NCI-H2107 treated with DMSO at 0.1 percent for 48 hours (cell line): Measurements from ENCODE around the gene FSTL3.

Experiments
- DNase-seq: peaks from one replicate; lab custom pipeline; 2025; ENCODE audit not compliant: unreplicated experiment; lab: John Stamatoyannopoulos, UW

Gene FSTL3

DNA sequence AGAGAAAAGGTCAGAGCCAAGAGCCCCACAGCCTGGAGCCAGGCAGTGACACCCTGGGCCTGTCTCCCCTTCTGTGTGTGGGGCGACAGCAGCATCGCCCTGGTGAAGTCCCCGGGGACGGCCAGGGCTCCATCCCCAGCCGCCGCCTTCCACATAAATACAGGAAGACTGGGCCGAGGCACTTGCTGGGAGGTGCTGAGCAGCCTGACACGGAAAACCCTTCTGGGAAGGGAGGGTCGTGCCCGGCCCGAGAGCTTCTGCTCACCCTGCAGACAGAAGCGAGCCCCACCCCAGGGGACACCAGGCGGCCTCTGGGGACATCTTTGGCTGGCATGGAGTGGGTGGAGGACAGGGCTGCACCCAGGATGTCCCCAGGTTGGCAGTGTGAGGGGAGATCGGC, 31.4 kb upstream of the FSTL3 start:
- DNase-seq: no peak

DNA sequence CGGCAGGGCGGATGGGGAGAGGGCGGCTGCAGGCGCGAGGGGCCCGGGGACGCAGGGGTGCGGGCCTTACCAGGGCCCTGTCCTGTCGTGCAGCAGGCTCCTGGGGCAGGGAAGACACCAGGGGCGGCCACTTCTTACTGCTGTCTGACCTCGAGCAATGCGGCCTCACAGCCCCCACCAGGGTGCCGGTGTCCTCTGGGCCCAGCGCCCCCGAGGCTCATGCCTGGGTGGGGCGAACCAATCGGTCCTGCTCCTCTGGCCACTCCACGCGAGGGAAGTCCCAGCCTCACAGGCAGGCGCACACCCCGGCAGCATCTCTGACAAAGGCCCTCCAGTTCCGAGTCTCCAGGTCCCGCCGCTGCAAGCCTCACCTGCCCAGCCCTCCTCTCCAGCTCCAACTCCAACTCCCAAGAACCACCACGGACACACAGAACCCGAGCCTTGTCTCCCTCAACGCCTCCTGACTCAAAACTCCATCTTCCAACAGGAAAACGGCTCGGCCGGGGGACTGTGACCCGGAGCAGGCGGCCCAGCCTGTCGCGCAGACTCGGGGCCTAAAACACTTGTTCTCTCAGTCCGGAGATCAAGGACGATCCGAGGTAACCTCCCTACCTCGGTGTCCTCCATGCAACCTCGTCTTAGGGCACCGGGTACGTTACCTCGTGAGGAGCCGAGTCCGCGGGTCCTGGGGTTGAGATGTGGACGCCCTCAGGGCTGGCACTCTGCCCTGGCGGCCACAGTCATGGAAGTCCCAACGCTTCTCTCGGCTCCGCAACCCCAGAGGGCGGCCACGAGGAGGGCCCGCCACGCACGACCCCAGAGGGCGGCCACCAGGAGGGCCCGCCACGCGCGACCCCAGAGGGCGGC, 30.0 kb upstream of the FSTL3 start:
- DNase-seq: no peak

DNA sequence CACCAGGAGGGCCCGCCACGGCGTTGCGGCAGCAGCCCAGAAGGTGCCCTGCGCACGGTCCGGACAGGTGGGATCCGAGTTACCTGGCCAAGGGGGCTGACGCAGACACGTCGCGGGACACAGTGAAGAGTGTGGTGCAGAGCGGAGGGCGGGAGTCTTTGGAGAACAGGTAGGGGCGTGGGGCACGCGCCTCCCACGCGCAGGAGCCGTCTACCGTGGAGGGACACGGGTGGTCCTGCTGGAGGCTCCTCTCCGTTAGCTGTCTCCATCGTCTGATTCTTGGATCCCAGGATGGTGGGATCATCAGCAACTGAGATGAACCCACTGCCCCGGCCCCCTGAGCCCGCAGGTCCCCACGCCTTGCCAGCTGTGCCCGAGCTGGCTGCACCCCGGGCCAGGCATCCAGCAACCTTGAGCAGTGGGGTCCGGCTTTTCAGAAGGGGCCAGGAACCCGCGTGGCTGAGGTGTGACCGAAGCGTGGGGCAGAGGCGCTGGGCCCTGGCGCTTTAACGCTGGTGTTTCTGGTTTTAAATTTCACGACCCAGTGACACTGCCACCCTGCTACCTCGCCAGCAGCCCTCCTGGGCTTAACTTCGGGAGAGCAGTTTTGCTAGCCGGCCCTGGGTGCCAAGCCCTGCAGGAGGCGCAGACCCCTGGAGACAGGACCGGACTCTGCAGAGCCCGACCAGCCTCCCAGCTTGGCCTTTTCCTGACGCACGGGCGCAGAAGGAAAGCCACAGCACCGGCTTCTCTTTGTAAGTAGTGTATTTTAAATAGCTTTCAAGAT, 29.2 kb upstream of the FSTL3 start:
- no peak for DNase-seq

DNA sequence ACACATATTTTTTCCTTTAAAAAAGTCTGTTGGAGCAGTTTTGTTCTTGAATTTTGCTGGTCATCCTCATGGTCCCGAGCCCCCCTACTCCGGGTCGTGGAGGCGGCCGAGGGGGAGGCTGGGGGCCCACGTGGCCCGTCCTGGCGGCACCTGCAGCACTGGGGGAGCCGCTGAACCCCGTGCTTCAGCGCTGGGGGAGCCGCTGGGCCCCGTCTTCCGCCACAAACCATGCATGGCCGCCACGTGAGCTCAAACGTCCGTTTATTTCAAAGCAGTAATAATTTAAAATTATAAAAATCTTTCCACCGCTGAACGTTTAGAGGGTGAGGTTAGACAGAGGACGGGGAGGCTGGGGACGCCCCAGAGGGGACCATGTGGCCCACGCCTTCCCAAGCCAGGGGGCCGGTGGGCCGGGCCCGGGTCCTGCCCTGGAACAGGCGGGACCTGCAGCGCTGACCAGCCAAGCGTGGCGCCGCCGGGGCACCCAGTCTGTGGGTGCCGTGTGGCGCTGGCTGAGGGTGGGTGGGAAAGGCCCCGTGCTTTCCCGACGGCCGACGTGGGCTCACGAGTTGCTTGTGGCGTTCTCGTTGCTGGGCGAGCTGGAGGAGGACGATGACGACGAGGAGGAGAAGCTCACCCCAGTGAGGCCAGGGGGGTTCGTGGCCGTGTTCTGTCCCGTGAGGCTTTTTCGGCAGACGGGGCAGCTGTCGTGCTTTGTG, 28.5 kb upstream of the FSTL3 start:
- DNase-seq: no peak

DNA sequence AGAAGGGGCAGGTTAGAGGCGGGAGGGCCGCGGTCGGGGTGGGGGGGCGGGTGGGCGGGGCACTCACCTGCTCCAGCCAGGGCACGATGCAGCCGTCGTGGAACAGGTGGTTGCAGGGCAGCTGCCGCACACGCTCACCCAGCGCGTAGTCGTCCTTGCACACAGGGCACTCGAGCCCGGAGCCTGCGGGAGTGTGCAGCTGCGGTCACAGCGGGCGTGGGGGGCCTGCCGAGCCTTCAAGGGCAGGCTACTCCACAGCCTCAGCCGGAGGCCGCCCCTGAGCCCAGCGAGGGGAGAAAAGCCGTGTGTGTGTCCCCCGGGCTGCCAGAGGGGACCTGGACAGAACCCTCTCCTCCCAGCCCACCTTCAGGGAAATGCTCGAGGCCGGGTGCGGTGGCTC, 27.9 kb upstream of the FSTL3 start:
- no peak for DNase-seq

DNA sequence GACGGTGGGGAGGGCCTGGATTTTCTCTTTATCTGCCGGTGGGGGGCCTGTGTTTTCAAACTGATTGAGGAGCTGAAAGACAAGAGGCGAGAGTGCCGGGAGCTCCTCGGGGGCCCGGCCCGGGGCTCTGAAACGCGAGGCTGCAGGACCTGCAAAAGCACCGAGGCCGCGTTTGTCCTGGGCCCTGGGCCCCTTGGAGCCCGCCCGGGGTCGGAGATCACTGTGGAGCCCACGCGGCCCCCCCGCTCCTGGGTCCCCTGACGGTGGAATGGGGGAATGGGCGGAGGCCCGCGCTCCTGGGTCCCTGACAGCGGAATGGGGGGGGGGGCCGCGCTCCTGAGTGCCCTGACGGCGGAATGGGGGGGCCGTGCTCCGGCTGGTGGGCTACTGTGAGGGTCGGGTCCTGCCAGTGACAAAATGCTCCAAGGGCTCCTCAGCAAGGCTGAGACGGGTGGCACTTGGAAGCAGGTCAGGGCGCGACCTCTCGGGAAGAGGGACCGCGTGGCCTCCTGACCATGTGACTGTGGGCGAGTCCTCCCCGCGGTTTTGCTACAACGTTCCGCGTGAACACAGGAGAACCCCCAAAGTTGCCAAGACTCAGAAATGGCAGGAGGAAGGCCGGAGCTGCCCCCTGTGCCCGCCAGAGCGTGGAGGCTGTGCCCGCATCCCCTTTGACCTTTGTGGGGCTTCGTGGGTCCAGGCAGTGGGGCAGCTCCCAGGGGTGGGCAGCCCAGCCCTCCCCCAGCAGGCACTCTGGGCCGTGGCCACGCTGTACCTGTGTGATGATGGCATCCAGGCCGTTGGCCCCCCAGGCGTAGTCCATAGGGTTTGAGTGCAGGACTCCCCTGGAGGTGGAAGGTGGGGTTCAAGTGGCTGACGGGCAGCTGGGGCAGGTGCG, 27.0 kb upstream of the FSTL3 start:
- no peak for DNase-seq

DNA sequence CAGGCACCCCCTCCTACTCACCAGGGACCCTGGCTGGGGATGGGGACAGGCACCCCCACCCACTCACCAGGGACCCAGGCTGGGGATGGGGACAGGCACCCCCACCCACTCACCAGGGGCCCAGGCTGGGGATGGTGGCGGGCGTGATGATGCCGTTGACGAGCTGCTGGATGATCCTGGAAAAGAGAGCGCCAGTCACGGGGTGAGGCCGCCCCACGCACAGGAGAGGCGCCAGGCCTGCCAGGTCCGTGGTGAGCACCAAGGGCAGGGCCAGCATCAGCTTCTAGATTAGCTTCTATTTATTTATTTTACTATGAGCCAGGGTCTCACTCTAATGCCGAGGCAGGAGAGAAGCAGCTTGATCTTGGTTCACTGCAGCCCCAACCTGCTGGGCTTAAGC, 26.1 kb upstream of the FSTL3 start:
- DNase-seq: no peak

DNA sequence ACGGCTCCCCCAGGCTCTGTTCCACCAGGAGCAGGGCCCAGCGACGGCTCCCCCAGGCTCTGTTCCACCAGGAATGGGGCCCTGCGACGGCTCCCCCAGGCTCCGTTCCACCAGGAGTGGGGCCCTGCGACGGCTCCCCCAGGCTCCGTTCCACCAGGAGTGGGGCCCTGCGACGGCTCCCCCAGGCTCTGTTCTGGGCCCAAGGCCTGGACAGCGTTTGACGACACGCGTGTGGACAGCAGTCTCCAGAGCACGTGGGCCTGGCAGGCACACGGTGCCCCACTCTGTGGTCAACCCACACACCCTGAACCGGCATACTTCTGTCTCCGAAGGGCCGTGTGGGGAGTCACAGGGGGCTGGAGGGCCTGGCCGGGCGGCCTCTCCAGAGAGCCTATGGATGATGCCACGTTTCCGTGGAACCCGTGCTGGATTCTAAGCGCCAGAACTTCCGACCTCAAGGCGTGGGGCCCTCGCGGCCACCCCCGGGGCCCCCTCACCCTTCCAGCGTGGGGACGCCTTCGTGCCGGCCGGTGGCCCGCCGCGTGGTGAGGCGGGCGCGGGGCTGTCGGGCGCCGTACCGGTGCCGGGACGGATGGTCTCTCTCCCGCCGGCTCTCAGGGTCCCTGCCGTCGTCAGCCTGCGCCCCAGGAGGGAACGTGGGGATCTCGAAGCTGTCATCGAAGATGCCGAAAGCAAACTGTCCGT, 24.9 kb upstream of the FSTL3 start:
- DNase-seq: no peak

DNA sequence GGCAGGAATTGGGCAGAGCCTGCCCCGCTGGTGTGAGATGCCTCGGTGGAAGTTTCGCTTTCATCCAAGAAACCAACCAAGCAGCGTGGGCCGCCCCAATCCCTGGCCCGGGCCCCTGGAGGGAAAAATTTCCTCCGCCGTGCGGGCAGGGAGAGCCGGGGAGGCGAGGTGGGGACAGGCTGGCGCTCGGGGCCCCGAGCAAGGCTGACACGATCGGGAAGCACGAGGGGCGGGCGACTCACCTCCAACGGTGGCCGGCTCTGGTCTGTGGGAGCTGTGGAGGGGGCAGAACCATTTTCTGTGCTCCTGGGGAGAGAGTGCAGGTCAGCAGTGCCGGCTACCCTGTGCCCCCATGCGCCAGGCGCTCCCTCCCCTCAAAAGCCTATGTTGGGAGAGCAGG, 24.2 kb upstream of the FSTL3 start:
- no peak for DNase-seq

DNA sequence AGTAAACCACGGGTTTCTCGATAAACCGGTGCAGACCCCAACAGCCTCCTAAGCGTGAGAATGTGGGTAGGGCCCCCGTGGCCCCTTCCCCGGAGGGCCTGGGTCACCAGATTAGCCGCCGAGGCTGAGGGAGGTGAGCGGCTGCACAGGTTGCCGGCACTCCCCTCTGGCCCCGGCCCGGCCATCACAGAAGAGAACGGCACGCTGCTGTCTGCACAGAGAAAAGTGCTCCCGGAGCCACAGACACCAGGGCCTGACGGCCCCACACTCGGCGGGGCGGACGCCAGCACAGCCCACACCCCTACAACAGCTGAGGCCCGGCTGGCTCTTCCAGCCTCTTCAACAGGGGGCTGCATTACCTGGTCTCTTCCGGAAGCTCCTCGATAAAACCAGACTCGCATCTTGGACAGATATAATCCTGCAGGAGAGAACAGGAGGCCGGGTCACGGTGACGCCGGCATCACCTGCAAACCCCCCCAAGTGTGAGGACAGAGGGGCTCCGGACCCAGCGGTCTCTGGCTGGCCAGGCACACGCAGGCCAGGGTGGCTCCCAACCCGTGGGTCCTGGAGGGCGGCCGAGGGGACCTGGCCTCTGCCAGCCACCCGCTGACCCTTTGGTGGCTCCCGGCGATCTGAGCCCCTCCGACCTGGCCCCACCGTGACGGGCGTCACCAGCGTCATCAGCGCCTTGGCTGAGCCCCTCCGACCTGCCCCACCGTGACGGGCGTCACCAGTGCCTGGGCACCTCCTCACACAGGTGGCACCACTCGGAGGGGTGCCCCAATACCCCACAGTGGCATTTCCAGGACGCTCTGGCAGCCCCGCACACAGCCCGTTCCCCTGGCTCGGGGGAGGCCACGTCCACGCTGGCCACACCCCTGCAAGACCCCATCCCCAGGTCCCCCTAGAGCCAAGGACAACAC, 23.5 kb upstream of the FSTL3 start:
- DNase-seq: no peak

DNA sequence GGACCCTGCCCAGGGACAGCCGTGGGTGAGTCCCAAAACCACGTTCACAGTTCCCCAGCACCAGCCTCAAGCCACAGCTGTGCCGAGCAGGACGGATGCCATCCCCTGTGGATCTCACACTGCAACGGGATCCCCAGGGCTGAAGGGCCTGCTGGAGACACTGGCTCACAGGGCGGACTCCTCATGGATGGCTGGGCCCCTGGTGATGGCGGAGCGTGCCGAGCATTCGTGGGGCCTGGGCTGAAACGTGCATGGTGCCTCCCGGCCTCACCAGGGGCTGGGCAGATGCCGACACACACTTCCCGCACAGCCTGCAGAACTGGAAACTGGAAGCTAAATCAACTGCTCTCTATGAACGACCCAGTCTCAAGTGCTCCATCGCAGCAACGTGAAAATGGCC, 22.8 kb upstream of the FSTL3 start:
- DNase-seq: no peak

DNA sequence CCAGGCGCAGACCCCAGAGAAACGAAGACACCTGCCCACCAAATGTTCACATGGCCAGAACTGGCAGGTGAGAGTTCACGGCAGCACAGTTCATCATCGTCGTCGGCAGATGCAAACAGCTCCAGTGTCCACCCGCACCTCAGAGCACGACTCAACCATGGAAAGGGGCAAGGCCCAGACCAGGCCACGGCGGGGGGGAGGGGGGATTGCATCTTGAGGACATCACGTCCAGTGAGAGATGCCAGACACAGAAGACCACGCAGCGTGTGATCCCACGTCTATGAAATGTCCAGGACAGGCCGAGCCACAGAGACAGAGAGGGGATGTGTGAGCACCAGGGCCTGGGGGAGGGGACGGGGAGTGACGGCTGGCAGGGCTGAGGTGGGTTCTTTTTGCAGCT, 20.5 kb upstream of the FSTL3 start:
- DNase-seq: no peak

DNA sequence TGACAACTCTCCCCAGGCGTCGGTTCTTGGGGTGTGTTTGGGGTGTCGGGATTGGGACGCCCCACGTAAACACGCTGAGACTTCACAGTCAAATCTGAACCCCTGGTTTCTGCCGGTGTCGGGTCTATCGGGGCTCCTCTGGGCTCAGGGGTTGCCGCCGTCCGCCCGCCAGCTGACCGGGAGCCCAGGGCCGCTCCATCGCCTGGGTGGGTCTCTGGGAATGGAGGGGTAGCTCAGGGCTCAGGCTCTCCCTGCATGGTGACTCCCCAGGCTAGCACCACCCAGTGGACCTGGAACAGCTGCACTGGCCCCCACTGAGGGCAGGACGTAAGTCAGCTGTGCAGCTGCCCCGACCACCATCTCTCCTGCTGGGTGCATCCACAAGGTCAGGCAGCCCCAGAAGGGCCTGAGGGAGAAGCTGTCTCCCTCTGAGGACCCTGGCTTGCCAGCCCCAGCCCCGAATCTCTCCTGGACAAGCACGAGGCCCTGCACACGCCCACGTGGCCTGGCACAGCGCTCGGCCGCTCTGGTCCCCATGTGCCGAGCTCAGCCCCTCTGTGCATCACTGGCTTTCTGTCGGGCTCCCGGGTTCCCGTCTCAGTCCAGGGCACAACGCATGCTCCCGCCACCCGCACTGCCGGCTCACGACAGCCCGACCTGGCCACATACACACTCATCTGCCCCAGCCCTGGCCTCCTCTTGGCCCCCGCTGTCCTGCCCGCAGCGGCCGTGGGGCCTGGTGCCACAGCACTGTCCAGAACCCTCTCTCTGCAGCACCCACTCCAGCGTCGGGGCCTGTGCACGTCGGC, 19.2 kb upstream of the FSTL3 start:
- no peak for DNase-seq

DNA sequence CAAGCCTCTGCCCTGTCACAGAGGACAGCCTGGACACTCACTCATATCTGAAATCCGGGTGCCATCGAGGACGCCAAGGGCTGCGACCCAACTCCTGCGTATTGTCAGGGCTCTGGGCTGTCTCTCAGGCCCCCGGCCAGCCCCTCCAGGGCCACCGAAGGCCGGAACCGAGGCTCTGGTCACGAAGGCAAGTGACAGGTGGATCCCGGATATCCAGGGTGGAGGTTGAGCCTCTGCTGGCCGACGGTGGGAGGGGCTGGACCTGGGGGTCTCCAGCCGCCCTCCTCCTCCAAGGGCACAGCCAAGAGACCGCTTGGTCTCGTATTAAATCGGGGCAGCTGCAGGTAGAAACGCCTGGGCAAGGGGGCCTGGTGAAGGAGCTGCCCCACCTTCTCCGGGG, 18.6 kb upstream of the FSTL3 start:
- no peak for DNase-seq

DNA sequence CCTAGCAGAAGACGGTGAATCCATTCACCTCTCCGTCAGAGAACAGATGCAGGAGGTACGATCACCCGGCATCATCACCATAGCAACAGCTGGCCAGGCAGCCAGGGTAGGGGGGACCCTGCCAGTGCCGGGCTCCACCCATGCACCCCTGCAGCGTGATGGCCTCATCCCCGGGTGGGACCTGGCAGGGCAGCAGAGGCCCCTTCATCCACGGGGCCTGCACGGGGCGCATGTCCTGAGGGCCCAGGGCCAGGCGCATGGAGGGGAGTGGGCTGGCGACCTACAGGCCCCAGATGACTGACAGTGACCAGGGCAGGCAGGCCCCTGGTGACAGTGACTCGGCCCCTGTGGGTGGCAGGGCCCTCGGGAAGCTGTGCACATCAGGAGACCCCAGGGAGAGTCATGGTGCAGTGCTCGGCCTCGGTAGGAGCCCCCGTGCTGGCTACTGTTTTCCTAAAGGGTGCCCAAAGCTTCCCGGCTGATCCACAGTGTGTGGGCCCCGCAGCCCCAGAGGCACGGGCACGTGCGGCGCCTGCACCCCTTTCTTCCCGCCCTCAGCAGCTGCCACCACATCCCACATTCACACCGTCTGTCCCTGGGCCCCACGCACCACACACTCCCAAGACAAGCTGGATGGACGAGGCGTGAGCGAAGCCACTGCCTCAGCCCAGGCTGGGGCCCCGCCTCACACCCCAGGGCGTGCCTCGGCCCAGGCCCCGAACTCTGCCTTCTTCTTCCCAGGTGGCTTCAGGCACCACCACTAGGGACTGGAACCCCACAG, 17.9 kb upstream of the FSTL3 start:
- no peak for DNase-seq

DNA sequence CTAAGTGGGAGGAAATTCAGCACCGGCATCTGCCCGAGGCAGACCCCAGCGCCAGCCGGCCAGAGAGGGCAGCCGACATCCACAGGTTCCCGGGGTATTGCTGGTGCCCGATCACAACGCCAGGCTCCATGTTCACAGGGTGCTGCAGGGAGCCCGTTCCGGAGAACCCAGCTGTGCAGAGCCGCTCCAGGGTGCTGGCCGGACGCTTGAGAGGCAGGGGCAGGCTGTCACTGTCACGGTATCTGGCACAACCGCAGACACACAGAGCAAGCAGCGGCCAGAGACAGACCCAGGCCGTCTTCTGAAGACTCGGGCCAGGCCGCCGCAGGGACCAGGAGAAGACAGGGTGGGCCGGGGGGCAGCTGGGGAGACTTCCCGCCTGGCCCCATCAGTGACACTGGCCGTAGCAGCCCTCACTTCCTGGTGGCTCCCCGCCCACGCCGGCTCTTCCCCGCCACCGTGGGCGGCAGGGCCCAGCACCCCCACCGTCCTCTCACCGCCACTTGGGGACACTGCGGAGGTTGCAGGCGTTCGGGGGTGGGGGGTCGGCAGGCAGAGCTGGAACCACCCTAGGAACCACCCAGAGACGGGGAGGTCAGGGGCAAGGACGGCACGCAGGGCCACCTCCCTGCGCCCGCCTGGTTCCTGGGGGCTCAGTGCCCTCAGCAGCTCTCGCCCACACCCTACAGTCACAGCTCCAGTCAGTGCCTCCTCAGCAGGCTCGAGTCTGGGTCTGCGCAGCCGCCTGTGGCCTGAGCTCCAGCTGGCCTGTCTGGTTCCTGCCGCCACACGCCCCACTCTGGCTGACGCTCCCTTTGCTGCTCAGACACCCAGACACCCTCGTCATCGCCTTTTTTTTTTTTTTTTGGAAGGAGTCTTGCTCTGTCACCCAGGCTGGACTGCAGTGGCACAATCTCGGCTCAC, 17.0 kb upstream of the FSTL3 start:
- no peak for DNase-seq
